Measurements from ENCODE around the gene MAP3K5. TPM values are rescaled to one million over a fixed set of nuclear protein-coding genes. Genes with fewer than 3 reads are reported as not detected.
"Not testable (repeated sequence)": the region's sequence is repeated elsewhere in the genome, so short reads cannot be mapped to it uniquely, and the experiment has no call there.

MAP3K5 gene
- polyA plus RNA-seq, 1 donor: 7.4 TPM

GRCh38 chr6:136720045-136720770 lies 72.1 kb downstream of the MAP3K5 start:
- DNase-seq: no peak
- WGBS (ENCODE audit: insufficient coverage, low lambda C conversion rate): 70% methylated on average over 2 of the region's 13 CpGs
- no peaks in the 10 kb centered on the region for H3K36me3 ChIP-seq (ENCODE audit: control insufficient read depth, insufficient read depth, low read length)
- no peaks in the 10 kb centered on the region for H3K4me1 ChIP-seq (ENCODE audit: control insufficient read depth, insufficient read depth, low read length)
- no peak overlapping the region for H3K4me3 ChIP-seq (ENCODE audit: low read length)
- no peaks in the 10 kb centered on the region for H3K27me3 ChIP-seq (ENCODE audit: control insufficient read depth, insufficient read depth, low read length)
- peaks cover 3% of the 10 kb centered on the region for H3K9me3 ChIP-seq (ENCODE audit: control insufficient read depth, low read depth, low read length)
- H3K27ac ChIP-seq (ENCODE audit: low read length): no peak overlapping the region

GRCh38 chr6:136719280-136720044 lies 72.8 kb downstream of the MAP3K5 start:
- WGBS (ENCODE audit: insufficient coverage, low lambda C conversion rate): no CpG with 5 or more reads among the region's 2 CpGs
- DNase-seq: no peak
- no peaks in the 10 kb centered on the region for H3K4me1 ChIP-seq (ENCODE audit: control insufficient read depth, insufficient read depth, low read length)
- H3K27ac ChIP-seq (ENCODE audit: low read length): no peak overlapping the region
- H3K27me3 ChIP-seq (ENCODE audit: control insufficient read depth, insufficient read depth, low read length): no peaks in the 10 kb centered on the region
- peaks cover 3% of the 10 kb centered on the region for H3K9me3 ChIP-seq (ENCODE audit: control insufficient read depth, low read depth, low read length)
- H3K4me3 ChIP-seq (ENCODE audit: low read length): no peak overlapping the region
- no peaks in the 10 kb centered on the region for H3K36me3 ChIP-seq (ENCODE audit: control insufficient read depth, insufficient read depth, low read length)

GRCh38 chr6:136718476-136718875 lies 73.8 kb downstream of the MAP3K5 start:
- DNase-seq: no peak
- Histone ChIP-seq H3K36me3 (ENCODE audit: control insufficient read depth, insufficient read depth, low read length) (no peaks in the 10 kb centered on the region), H3K9me3 (ENCODE audit: control insufficient read depth, low read depth, low read length) (peaks cover 3% of the 10 kb centered on the region), H3K4me3 (ENCODE audit: low read length) (no peak overlapping the region), H3K4me1 (ENCODE audit: control insufficient read depth, insufficient read depth, low read length) (no peaks in the 10 kb centered on the region), H3K27ac (ENCODE audit: low read length) (no peak overlapping the region), H3K27me3 (ENCODE audit: control insufficient read depth, insufficient read depth, low read length) (no peaks in the 10 kb centered on the region)
- 43% methylated on average over 1 of the region's 1 CpG for WGBS (ENCODE audit: insufficient coverage, low lambda C conversion rate)

GRCh38 chr6:136717716-136717990 lies 74.6 kb downstream of the MAP3K5 start:
- no CpG with 5 or more reads among the region's 1 CpG for WGBS (ENCODE audit: insufficient coverage, low lambda C conversion rate)
- Histone ChIP-seq H3K36me3 (ENCODE audit: control insufficient read depth, insufficient read depth, low read length) (no peaks in the 10 kb centered on the region), H3K4me3 (ENCODE audit: low read length) (no peak overlapping the region), H3K27me3 (ENCODE audit: control insufficient read depth, insufficient read depth, low read length) (no peaks in the 10 kb centered on the region), H3K9me3 (ENCODE audit: control insufficient read depth, low read depth, low read length) (peaks cover 3% of the 10 kb centered on the region), H3K27ac (ENCODE audit: low read length) (no peak overlapping the region), H3K4me1 (ENCODE audit: control insufficient read depth, insufficient read depth, low read length) (no peaks in the 10 kb centered on the region)
- DNase-seq: no peak

DNA sequence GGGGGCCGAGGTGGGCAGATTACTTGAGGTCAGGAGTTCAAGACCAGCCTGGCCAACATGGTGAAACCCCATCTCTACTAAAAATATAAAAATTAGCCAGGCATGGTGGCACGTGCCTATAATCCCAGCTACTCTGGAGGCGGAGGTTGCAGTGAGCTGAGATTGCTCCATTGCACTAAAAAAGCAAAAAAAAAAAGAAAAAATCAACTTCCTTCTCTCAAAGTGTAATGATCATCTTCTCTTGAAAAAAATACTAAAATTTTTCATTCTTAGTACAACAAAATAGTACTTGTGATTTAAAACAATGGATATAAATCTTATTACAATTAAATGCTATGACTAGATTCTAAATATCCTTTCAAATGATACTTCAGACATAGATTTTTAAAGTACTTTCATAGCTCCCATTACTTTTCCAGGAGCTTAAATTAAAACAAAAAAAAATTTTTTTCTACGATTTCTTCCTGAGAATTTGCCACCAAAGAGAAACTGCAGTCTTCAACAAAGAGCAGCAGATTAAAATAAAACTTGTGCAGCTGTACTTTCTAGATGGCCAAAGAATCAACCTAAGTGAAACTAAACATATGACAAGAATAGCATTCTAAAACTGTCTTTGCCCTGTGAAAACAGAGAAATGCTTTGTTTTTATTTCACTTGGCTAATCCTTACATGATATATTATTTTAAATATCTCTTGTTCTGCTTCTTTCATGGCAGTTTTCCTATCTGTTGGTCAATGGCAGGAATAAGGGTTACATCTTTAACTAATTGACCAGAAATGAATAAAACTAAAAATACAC lies 75.2 kb downstream of the MAP3K5 start:
- Histone ChIP-seq H3K4me3 (ENCODE audit: low read length) (no peak overlapping the region), H3K9me3 (ENCODE audit: control insufficient read depth, low read depth, low read length) (peaks cover 3% of the 10 kb centered on the region), H3K36me3 (ENCODE audit: control insufficient read depth, insufficient read depth, low read length) (no peaks in the 10 kb centered on the region), H3K27ac (ENCODE audit: low read length) (no peak overlapping the region), H3K27me3 (ENCODE audit: control insufficient read depth, insufficient read depth, low read length) (no peaks in the 10 kb centered on the region), H3K4me1 (ENCODE audit: control insufficient read depth, insufficient read depth, low read length) (no peaks in the 10 kb centered on the region)
- no CpG with 5 or more reads among the region's 4 CpGs for WGBS (ENCODE audit: insufficient coverage, low lambda C conversion rate)
- no peak for DNase-seq

GRCh38 chr6:136712642-136713041 lies 79.6 kb downstream of the MAP3K5 start:
- not testable (repeated sequence) for H3K36me3 ChIP-seq (ENCODE audit: control insufficient read depth, insufficient read depth, low read length); H3K4me1 ChIP-seq (ENCODE audit: control insufficient read depth, insufficient read depth, low read length); H3K27ac ChIP-seq (ENCODE audit: low read length); H3K9me3 ChIP-seq (ENCODE audit: control insufficient read depth, low read depth, low read length); DNase-seq; H3K27me3 ChIP-seq (ENCODE audit: control insufficient read depth, insufficient read depth, low read length); H3K4me3 ChIP-seq (ENCODE audit: low read length)
- WGBS (ENCODE audit: insufficient coverage, low lambda C conversion rate): no CpG with 5 or more reads among the region's 4 CpGs

GRCh38 chr6:136711644-136712043 lies 80.6 kb downstream of the MAP3K5 start:
- no peak overlapping the region for H3K27ac ChIP-seq (ENCODE audit: low read length)
- no peaks in the 10 kb centered on the region for H3K27me3 ChIP-seq (ENCODE audit: control insufficient read depth, insufficient read depth, low read length)
- H3K4me3 ChIP-seq (ENCODE audit: low read length): no peak overlapping the region
- no peak for DNase-seq
- H3K36me3 ChIP-seq (ENCODE audit: control insufficient read depth, insufficient read depth, low read length): no peaks in the 10 kb centered on the region
- 100% methylated on average over 1 of the region's 2 CpGs for WGBS (ENCODE audit: insufficient coverage, low lambda C conversion rate)
- no peaks in the 10 kb centered on the region for H3K4me1 ChIP-seq (ENCODE audit: control insufficient read depth, insufficient read depth, low read length)
- H3K9me3 ChIP-seq (ENCODE audit: control insufficient read depth, low read depth, low read length): no peaks in the 10 kb centered on the region

GRCh38 chr6:136710877-136711552 lies 81.3 kb downstream of the MAP3K5 start:
- no peak overlapping the region for H3K4me3 ChIP-seq (ENCODE audit: low read length)
- WGBS (ENCODE audit: insufficient coverage, low lambda C conversion rate): no CpG with 5 or more reads among the region's 7 CpGs
- DNase-seq: no peak

GRCh38 chr6:136709429-136709828 lies 82.8 kb downstream of the MAP3K5 start:
- H3K9me3 ChIP-seq (ENCODE audit: control insufficient read depth, low read depth, low read length): no peaks in the 10 kb centered on the region
- H3K27ac ChIP-seq (ENCODE audit: low read length): no peak overlapping the region
- no peak for DNase-seq
- H3K4me1 ChIP-seq (ENCODE audit: control insufficient read depth, insufficient read depth, low read length): no peaks in the 10 kb centered on the region
- no peaks in the 10 kb centered on the region for H3K36me3 ChIP-seq (ENCODE audit: control insufficient read depth, insufficient read depth, low read length)
- no peak overlapping the region for H3K4me3 ChIP-seq (ENCODE audit: low read length)
- no peaks in the 10 kb centered on the region for H3K27me3 ChIP-seq (ENCODE audit: control insufficient read depth, insufficient read depth, low read length)

More at GRCh38 chr6:136710877-136711552, 81.3 kb downstream of the MAP3K5 start:
- Histone ChIP-seq H3K36me3 (ENCODE audit: control insufficient read depth, insufficient read depth, low read length) (no peaks in the 10 kb centered on the region), H3K27me3 (ENCODE audit: control insufficient read depth, insufficient read depth, low read length) (no peaks in the 10 kb centered on the region), H3K27ac (ENCODE audit: low read length) (no peak overlapping the region), H3K9me3 (ENCODE audit: control insufficient read depth, low read depth, low read length) (no peaks in the 10 kb centered on the region), H3K4me1 (ENCODE audit: control insufficient read depth, insufficient read depth, low read length) (no peaks in the 10 kb centered on the region)

GRCh38 chr6:136706430-136706829 lies 85.8 kb downstream of the MAP3K5 start:
- H3K27ac ChIP-seq (ENCODE audit: low read length): no peak overlapping the region
- no peak overlapping the region for H3K4me3 ChIP-seq (ENCODE audit: low read length)
- no peak for DNase-seq
- no peaks in the 10 kb centered on the region for H3K36me3 ChIP-seq (ENCODE audit: control insufficient read depth, insufficient read depth, low read length)
- no CpG with 5 or more reads among the region's 5 CpGs for WGBS (ENCODE audit: insufficient coverage, low lambda C conversion rate)
- H3K9me3 ChIP-seq (ENCODE audit: control insufficient read depth, low read depth, low read length): no peaks in the 10 kb centered on the region
- no peaks in the 10 kb centered on the region for H3K27me3 ChIP-seq (ENCODE audit: control insufficient read depth, insufficient read depth, low read length)
- no peaks in the 10 kb centered on the region for H3K4me1 ChIP-seq (ENCODE audit: control insufficient read depth, insufficient read depth, low read length)
